Measurements from ENCODE around the gene COL19A1. TPM values are rescaled to one million over a fixed set of nuclear protein-coding genes. Genes with fewer than 3 reads are reported as not detected.

Gene COL19A1
- total and polyA plus RNA-seq, 2 experiments from 2014 or later: not detected

- Mint-ChIP-seq H3K36me3 (ENCODE audit: low read depth) (no peaks in the 10 kb centered on the region), H3K27me3 (ENCODE audit: insufficient read depth, low read depth, poor library complexity) (peaks cover 2% of the 10 kb centered on the region), H3K4me1 (no peaks in the 10 kb centered on the region), H3K4me3 (no peak overlapping the region), H3K27ac (no peak overlapping the region), H3K9me3 (no peaks in the 10 kb centered on the region)
- H3K36me3 ChIP-seq (ENCODE audit: insufficient read depth): no peaks in the 10 kb centered on the region
- H3K27ac ChIP-seq (ENCODE audit: low read depth): no peak overlapping the region
- no peaks in the 10 kb centered on the region for H3K27me3 ChIP-seq (ENCODE audit: insufficient read depth)
- no peak overlapping the region for H3K4me3 ChIP-seq
- no peak overlapping the region for H2AFZ ChIP-seq
- no peaks in the 10 kb centered on the region for H3K4me1 ChIP-seq (ENCODE audit: insufficient read depth)
- no peaks in the 10 kb centered on the region for H4K20me1 ChIP-seq (replicated peaks; ENCODE audit: insufficient read depth)
- ATAC-seq (no peak), DNase-seq (ENCODE audit: low spot score) (no peak)
- no peaks in the 10 kb centered on the region for H3K9me2 ChIP-seq (ENCODE audit: insufficient read depth)
- TF ChIP-seq ETS1 (IDR thresholded peaks at IDR 0.05) (no peak), ZNF331 (CRISPR knock-in tag; IDR thresholded peaks at IDR 0.05; ENCODE audit: low read depth) (no peak), ZNF462 (CRISPR knock-in tag; IDR thresholded peaks at IDR 0.05) (no peak), NANOG (IDR thresholded peaks at IDR 0.05; ENCODE audit: borderline replicate concordance) (no peak), POLR2AphosphoS5 (IDR thresholded peaks at IDR 0.05; ENCODE audit: low read depth) (no peak), CTCF (conservative IDR thresholded peaks at IDR 0.05; ENCODE audit: low read depth in 2 of 2) (no peak), JUNB (IDR thresholded peaks at IDR 0.05; ENCODE audit: unreplicated experiment) (no peak), REST (IDR thresholded peaks at IDR 0.05; ENCODE audit: unreplicated experiment) (no peak), STAT1 (IDR thresholded peaks at IDR 0.05; ENCODE audit: unreplicated experiment) (no peak), EZH2phosphoT487 (IDR thresholded peaks at IDR 0.05; ENCODE audit: unreplicated experiment) (no peak), CREB1 (CRISPR knock-in tag; IDR thresholded peaks at IDR 0.05; ENCODE audit: low read depth) (no peak), ZNF114 (CRISPR knock-in tag; IDR thresholded peaks at IDR 0.05) (no peak), EZH2 (IDR thresholded peaks at IDR 0.05; ENCODE audit: low read depth, unreplicated experiment) (no peak)
- H3F3A ChIP-seq (replicated peaks; ENCODE audit: low read depth): no peaks in the 10 kb centered on the region
- no peaks in the 10 kb centered on the region for H3K79me2 ChIP-seq (replicated peaks; ENCODE audit: insufficient read depth)
- H3K4me2 ChIP-seq: no peak overlapping the region
These were observed 233.4 kb downstream of the COL19A1 start for GRCh38 chr6:70099732-70100131.

Data from GM23338 (cell line).